GM21423 (cell line): ENCODE results near the gene LIMCH1.

Experiments
- ATAC-seq: cut with Tn5 transposase; IDR thresholded peaks from one replicate; pipeline ENCODE4 v1.9.1; 2021; ENCODE audit warnings: mild to moderate bottlenecking, moderate library complexity; ENCODE audit not compliant: unreplicated experiment

The LIMCH1 gene

DNA sequence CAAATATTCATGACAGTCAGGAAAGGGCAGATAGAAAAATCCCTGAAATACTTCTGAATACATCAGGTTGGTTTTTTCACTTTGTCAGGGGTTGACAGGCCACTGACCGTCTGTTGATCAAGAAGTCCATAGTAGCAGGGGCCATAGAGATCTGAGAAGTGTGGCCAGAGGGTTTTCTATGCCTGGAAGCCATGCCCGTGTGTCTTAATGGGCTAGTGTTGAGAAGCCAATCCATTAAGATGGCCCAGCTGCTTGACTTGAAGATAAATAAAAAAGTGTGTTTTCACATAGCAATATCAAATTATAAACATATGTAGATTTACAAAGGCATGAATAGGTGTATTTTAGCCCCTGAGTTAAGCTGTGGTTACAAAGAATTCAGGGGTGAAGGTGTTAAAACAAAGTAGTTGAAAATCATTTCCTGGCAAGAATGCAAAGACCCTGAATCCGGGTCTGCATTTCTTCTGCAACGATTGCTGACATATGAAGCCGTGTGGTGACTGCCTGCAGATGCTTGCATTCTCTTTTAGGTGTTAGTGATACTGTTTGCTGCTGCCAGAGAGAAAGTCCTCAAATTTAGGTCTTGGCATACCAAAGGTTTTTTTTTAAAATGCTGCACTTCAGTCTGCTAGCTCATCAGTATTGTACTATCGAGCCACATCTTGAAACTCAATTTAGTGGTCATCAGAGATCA lies 9.3 kb upstream of the LIMCH1 start:
- no peak for ATAC-seq

DNA sequence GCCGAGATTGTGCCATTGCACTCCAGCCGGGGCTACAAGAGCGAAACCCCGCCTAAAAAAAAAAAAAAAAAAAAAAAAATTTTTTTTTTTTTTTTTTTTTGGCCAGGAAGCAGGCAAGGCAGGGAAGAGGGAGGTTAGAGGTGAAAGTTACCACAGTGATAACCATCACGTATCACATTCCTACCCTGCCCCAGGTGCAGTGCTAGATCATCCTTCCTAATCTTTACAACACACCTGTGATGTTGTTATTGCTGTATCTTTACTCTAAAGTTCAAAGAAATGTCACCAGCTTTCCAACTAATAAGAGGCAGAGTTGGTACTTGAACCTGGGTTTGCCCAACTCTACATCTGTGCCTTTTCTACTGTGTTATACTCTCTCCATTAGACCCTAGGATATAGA lies 7.2 kb upstream of the LIMCH1 start:
- no peak for ATAC-seq

DNA sequence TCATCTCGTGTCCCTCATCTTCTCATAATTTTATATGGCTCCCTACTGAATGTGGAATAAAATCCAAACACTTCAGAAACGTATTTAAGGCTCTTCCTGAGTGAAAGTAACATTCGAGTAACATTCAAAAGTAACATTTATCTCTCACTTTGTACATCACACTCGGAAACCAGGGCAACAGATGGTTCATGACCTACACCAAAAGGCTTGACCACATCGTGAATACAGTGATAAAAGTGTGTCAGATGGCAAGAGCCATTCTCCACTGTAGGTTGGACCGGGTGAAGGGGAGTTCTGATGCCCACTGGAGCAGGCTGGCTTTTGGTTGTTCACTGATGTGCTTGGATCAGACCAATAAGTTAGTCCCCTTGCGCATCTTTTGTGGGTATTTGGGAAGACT lies 5.6 kb upstream of the LIMCH1 start:
- no peak for ATAC-seq

DNA sequence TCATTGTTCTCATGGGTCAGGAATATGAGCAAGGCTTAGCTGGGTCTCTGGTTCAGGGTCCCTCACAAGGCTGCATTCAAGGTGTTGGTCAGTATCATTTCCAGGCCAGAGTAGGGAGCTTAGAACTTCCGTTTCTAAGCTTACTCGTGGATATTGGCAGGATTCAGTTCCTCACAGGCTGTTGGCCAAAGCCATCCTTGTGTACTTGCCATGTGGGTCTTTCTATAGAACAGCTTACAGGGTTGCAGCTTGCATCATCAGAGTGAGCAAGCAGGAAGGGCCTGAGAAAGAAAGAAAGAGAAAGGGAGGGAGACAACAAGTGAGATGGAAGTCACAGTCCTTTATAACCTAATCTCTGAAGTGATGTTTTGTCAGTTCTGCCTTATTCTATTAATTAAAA lies 5.1 kb upstream of the LIMCH1 start:
- ATAC-seq: no peak

DNA sequence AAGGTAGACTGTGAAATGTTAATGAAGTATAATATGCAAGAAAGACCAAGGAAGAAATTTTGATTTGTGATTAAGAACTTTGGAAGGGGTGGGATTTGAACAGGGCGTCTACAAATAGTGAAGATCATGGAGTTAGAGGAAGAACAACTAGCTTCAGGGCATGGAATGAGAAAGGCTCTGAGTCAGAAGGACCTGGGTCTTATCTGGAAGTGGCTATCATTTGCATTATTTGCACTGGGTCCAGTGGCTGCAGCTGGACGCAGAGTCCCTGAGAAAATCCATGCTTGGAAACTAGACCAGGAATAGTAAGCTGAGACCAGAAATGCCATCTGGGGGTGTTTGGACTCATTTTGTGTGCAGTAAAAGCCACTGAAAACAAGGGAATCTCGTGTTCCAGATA lies 4.3 kb upstream of the LIMCH1 start:
- ATAC-seq: no peak

DNA sequence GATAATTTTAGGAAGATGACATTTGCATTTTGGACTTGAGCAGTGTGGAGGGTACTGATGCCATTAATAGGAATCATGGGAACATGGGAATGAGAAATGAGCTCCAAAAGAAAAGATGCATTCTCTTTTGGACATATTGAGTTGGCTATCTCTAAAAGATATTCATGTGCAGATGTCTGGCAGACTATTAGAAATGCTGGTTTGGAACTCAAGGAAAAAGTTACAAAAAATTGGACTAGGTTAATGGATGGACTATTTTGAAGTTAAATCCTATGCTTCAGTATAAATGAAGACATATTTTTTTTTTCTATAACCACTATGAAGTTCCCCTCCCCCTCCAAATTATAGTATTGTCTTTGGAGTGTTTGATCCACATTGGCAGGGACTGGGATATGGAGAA lies 3.6 kb upstream of the LIMCH1 start:
- ATAC-seq: no peak

DNA sequence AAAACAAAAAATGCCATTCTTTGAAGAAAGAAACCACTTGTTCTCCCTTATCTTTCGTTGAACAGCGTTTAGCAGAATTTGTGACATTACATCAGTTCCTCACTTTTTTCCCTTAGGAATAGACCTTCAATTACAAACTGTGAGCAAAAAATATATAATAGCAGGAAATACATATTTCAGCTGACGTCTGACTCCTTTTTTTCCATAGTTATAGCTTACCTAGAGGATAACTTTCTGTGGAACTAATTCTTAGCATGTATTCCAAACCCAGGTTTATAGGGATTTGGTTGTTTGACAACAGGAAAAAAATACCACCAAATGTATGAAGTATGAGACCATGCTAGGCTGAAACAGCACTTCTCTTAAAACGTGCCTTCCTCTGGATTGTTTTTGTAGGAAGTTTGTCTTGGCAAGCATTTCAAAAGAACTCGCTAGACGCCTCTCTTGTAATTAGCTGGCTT lies 2.0 kb upstream of the LIMCH1 start:
- ATAC-seq: no peak

DNA sequence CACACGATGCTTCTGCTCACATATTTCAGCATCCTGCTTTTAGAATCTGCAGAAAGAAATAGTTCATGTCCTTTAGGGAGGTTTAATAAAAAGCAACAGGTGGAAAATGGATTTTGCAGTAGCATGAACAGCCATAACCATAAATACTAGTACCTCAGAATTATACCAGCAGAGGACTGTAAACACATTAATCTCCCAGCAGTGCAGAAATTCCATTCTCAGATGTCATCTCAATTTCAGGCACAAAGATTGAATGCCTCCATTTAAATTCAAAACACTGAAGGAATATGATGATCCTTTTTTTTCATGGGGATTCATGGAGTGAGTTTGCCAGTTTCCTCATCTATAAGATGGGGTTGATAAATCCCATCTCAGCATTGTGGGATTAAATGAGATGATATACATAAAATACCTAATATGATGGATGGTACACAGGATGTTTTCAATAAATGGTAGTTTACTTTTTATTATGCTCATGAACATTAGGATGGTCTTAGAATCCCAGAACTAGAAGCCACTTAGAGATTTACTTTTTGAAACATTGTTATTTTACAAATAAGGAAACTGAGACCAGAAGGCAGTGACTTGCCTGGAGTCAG lies 566 bp upstream of the LIMCH1 start:
- no peak for ATAC-seq

DNA sequence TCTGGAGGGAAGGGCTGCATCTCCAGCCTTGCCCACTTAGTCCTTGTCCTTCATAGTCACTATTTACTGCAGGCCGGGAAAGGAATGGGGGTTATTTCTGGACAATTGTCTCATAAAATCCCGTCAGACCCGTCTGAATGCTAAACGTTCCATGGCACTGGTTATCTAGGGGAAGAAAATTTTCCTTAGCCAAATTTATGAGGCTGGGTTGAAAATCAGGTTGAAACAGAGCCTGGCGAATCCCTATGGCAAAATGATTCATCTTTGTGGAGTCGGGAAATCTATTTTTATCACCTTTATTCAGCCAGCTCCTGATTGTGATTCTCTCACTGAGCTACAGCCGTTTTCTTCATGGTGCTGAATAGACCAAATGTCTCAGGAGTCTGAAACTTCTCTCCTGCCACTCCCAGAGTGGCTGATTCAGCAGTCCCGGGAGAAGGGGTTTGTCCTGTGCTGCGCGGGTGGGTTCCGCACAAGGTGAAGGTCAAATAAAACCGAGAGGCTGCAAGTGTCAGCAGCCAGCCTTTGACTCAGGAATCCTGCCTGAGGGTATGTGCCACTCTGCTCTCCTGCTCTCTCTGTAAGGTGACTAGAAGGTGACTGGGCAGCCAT lies 1.0 kb downstream of the LIMCH1 start:
- no peak for ATAC-seq

DNA sequence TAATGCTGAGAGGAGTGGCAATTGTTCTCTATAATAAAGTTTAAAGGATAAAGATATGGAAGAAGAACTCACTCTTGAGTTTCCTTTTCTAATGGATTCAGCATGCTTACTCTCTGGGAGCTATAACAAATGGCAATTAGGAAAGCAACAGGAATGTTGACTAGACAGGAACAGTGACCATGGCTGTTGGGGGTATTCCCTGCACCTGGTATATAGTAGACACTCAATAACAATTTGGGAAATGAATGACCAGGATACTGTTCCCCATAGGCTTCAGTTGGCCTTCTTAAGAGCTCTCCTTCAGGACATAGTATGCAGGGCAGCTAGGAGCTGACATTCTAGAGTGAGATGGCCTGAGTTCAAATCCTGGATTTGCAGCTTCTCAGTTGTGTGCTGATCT lies 1.8 kb downstream of the LIMCH1 start:
- no peak for ATAC-seq

DNA sequence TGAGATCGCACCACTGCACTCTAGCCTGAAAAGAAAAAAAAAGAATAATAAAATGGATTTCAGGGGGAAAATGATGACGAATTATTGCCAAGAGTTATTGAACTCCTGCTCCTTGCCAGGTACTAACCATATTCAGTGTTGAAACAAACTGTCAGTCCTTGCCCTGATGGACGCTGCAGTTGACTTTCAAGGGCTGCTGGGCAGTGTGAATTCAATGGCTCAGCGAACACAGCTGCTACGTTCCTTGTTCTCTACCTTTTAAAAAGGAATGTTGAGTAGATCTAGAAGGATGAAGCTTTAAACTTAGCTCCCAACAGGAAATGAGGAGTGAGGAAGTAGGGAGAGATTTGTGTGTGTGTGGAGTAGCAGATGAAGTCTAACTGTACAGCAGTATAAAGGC lies 2.7 kb downstream of the LIMCH1 start:
- ATAC-seq: no peak

DNA sequence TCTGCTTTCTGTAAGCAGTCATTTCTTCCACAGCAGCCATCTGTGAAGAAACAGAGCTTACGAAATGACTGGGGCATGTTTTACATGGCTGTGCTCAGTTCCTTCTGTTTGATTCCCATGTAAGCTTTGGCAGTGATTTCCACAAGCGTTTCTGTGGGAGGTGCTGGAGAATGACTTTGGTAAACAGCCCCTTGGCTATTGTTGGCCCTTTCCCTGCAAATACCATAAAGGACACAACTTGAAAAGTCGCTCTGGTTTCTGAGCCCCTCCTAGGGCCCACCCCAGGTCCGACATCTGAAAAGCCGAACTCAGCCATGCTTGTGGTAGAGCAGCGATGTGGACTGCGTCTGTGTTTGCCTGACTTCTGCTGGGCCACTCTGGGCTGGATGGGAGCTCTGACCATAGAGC lies 3.7 kb downstream of the LIMCH1 start:
- no peak for ATAC-seq

DNA sequence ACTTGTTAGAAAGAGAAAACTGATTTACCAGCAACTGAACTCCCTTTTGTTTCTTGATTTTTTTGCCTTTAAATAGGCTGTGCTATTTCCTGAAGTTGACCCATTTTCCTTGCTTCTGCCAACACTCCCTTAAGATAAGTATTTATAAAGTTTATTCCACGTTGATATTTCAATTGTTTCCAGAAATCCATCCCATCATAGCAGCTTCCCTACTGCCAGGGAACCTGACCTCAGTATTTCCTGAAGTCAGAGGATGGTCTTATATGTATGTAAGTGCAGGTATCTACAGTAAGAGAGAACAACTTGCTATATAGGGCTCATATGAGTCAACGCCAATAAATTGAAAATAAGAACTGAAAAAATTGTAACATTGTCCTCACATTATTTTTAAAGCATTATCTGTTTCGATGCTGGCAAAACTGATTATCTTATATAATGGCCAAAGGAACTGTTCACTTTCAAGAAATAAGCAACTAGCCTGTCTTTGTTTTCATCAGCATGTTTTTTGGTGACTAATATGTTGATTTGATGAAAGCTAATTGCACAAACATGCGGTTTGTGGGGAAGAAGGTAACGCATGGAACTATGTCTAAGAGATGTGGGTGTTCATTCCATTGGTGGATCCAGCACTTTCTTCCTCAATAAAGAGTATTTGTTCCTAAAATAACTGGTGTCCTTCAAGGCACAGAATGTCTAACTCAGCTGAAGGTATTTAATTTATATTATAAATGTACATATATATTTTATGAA lies 4.7 kb downstream of the LIMCH1 start:
- no peak for ATAC-seq

DNA sequence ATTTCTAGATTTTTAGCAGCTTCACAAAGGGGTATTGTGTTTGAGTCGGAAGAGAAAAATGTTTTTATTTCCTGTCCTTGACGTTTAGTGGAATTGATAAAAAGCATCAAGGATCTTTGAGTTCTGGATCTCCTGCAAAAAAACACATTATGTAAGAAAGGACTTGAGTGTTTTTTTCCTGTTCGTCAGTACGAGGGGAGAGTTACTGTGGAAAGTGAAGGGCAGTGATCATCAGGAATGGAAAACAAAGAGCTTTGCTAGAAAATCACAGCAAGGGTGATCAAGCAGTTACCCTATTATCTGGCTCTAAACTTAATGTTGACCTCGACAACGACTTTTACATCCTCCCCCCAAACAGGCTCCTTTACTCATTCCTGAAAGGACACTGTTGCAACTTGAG lies 7.3 kb downstream of the LIMCH1 start:
- ATAC-seq: no peak

DNA sequence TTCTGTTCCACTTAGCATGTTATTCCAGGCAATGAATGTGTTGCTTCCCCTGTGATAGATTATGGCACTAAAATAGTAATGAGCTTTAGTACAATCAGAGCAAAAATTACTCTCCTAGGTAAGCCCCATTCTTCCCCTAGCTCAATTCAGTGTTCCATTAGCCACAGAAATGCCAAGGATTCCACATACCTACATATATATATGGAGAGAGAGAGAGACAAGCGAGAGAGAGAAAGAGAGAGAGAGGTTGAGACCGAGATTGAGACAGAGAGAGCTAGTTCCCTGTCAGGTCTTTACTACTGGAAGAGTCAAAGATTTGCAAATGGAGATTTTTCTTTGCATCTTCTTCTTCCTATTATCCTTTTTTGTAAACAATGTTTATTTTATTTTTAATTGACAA lies 8.7 kb downstream of the LIMCH1 start:
- no peak for ATAC-seq

DNA sequence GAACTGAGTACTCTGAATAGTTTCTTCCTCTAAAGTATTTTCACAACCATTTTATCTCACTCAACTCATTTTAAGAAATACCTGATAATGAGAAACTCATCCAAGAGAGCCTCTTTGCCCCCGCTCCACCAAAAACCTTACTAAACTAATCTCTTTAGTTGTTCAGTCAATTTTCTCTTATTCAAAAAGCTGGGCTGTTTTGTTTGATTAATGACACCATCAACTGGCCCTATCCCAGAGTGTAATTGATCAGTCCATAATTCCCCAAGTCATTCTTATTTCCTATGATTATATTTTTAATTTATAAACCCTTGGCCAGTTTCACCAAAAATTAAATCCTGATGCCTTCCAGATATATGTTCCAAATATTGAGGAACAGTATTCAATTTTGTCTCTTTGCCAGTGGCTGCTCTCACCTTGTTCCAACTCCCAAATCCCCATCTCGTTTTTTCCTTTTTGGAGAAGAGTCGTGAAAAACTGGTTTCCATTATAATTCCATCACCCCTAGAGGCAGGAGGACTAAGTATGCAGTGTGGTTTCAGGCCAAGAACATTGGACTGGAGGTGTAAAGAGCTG lies 10.4 kb downstream of the LIMCH1 start:
- ATAC-seq: no peak

DNA sequence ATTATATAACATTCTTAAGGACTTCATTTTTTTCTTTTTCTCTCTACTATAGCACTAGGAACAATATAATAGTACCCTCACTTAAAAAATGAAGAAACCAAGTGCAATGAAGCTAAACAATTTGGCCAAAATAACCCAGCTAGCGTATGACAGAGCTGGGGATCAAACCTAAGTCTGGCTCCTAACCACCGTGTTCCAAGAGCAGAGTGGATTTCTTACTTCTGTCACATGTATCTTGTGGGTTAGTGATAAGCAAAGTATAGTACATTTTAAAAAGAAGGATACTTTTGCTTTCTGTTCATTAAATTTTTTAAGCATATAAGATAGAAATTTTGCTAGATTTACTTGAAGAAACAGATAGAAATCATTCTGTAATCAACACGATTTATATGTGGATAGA lies 11.5 kb downstream of the LIMCH1 start:
- ATAC-seq: no peak

DNA sequence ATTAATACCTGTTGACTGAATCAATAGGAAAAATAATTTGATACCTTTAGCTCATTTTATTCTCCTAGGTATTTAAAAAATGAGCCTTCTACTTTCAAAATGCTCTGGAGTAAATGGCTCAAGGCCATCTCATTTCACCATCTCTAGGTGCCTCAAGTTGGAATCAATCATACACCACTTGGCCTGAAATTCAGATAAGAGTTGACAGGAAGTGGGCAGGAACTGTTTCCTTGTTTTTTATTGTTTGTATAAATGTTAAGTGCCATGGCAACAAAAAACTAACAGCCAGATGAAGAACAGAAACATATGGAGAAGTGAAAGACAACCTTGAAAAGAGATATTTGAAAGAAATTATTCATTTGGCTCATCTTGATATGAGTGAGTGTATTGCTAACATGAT lies 12.4 kb downstream of the LIMCH1 start:
- no peak for ATAC-seq

DNA sequence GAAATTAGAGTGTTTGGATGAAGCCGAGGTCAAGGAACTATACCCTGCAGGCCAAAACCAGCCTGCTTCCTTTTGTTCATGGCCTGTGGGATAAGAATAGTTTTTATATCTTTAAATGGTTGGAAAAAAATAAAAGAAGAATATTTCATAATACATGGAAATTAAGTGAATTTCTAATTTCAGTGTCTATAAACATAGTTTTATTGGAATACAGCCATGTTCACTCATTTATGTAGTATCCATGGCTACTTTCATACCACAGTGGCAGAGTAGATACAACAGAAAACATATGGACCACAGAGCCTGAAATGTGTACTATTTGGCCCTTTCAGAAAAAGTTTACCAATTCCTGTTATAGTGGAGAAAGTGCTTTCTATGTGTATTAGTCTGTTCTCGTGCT lies 13.6 kb downstream of the LIMCH1 start:
- ATAC-seq: no peak

DNA sequence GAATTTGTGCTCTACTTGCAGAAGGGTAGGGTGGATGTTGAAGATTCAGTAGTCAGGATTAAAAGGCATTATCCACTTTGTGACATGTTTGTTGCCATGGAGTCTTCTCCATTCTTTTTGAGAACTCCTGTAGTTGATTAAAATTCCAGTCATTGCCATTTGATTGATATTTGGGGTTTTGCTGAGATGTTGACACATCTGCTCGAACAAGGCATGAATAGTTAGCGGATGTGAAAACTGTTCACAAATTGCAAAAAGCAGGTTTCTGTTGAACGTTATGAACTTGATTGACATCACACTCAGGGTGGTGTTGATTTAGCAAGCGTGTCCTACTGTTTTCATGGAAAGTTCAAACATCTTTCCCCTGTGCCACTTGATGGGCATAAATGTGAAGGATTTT lies 16.9 kb downstream of the LIMCH1 start:
- ATAC-seq: no peak

DNA sequence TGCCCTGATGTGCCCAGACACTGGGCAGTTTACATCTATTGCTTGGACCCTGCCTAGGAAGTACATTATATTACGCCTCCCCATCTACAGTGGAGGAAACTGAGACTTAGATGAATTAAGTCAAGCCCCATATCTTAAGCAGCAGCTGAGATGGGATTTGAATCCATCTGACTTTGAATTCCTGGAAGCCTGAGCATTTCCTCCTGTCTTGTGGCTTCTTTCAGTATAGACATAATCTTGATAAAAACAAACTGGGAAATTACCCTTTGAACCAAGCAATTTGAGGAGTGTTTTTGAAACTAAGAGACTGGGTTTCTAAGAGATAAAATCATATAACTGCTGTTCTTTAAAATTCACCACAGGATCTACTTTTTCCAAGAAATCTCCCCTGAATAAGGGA lies 18.6 kb downstream of the LIMCH1 start:
- ATAC-seq: no peak
